Suprapubic skin (tissue), 4 donors: ENCODE measurements around the gene FRMD8. TPM values are rescaled to one million over a fixed set of nuclear protein-coding genes. Genes with fewer than 3 reads are reported as not detected.

Experiments used
- DNase-seq, 2 donors: peaks; one replicate each; pipeline ENCODE4 v3.0.0-alpha.2; 2019; ENCODE audit warnings: low spot score in 2 of 2
- H3K27ac ChIP-seq: fragments of 200-600 bp; sonication (generic); one replicate; pipeline ENCODE4 v1.5.1; 2019
- H3K27me3 ChIP-seq: fragments of 200-600 bp; sonication (generic); one replicate; pipeline ENCODE4 v1.5.1; 2019
- H3K36me3 ChIP-seq: fragments of 200-600 bp; sonication (generic); one replicate; pipeline ENCODE4 v1.5.1; 2019
- H3K4me1 ChIP-seq: fragments of 200-600 bp; sonication (generic); one replicate; pipeline ENCODE4 v1.5.1; 2019
- H3K4me3 ChIP-seq: fragments of 200-600 bp; sonication (generic); one replicate; pipeline ENCODE4 v1.5.1; 2019; ENCODE audit warnings: mild to moderate bottlenecking
- H3K9me3 ChIP-seq: fragments of 200-600 bp; sonication (generic); one replicate; pipeline ENCODE4 v1.5.1; 2019
- CTCF ChIP-seq, 2 donors: fragments of 200-600 bp in 1 of 2; fragments of 450-650 bp in 1 of 2; sonication (generic) in 1 of 2; IDR thresholded peaks; one replicate each; pipeline ENCODE4 v1.5.1; 2016 to 2019; ENCODE audit warnings: antibody characterized with exemption in 2 of 2, mild to moderate bottlenecking in 1 of 2, moderate library complexity in 1 of 2
- EP300 ChIP-seq: sonication (generic); formaldehyde crosslinking; IDR thresholded peaks from one replicate; pipeline ENCODE4 v1.6.1; 2017; ENCODE audit warnings: antibody characterized with exemption
- POLR2A ChIP-seq, 2 donors: fragments of 450-650 bp; IDR thresholded peaks; one replicate each; pipeline ENCODE4 v1.6.1; 2017; ENCODE audit warnings: antibody characterized with exemption in 2 of 2, mild to moderate bottlenecking in 2 of 2, moderate library complexity in 2 of 2
- POLR2AphosphoS5 ChIP-seq, 3 donors: sonication (generic); formaldehyde crosslinking; IDR thresholded peaks; one replicate each; pipeline ENCODE4 v1.6.1; 2017; ENCODE audit warnings: antibody characterized with exemption in 3 of 3
- WGBS: methylation state at CpG from one replicate; pipeline ENCODE4 v1.1.5; 2018; 5-methylcytosine and 5-hydroxymethylcytosine counted together
- total RNA-seq, 4 donors: library from RNA; depleted of rRNA; stranded (reverse); fragments of >200 nt; gene quantifications; one replicate each; pipeline ENCODE4 v1.1.0, GENCODE V29; 2016

Gene FRMD8
- total RNA-seq, 4 donors from 2014 or later = 56.2 to 107 (median 81.5) TPM

GRCh38 chr11:65427691-65428577 is 41.5 kb downstream of the FRMD8 start:
- H3K9me3 ChIP-seq = no peaks in the 10 kb centered on the region
- H3K36me3 ChIP-seq = peaks cover 11% of the 10 kb centered on the region
- WGBS = 6% methylated on average over 11 of the region's 11 CpGs
- H3K4me1 ChIP-seq = peaks cover 59% of the 10 kb centered on the region
- peak overlapping the region; percentile 98 for H3K27ac ChIP-seq
- DNase-seq = peak; percentile 71 to 78
- H3K4me3 ChIP-seq = peak overlapping the region; percentile 91
- TF ChIP-seq CTCF (IDR thresholded peaks at IDR 0.05) (no peak), POLR2A (IDR thresholded peaks at IDR 0.05) (peak in 1 of 2 donors; percentile 24), POLR2AphosphoS5 (IDR thresholded peaks at IDR 0.05) (peak in 2 of 3 donors; percentile 62 to 67), EP300 (no peak)
- H3K27me3 ChIP-seq = no peaks in the 10 kb centered on the region

- Histone ChIP-seq H3K27ac (peak overlapping the region; percentile 98), H3K36me3 (peaks cover 11% of the 10 kb centered on the region), H3K4me3 (peak overlapping the region; percentile 91), H3K27me3 (no peaks in the 10 kb centered on the region), H3K4me1 (peaks cover 65% of the 10 kb centered on the region), H3K9me3 (no peaks in the 10 kb centered on the region)
- peak; percentile 67 to 79 for DNase-seq
- WGBS = 10% methylated on average over 5 of the region's 5 CpGs
- no peak for TF ChIP-seq POLR2AphosphoS5 (IDR thresholded peaks at IDR 0.05)
- TF ChIP-seq POLR2A (IDR thresholded peaks at IDR 0.05) = peak; percentile 17 to 32
- no peak for TF ChIP-seq EP300
- TF ChIP-seq CTCF (IDR thresholded peaks at IDR 0.05) = no peak
These were observed 42.2 kb downstream of the FRMD8 start for GRCh38 chr11:65428578-65429067.

GRCh38 chr11:65429068-65429681 is 42.7 kb downstream of the FRMD8 start:
- H3K4me3 ChIP-seq = peak overlapping the region; percentile 91
- H3K4me1 ChIP-seq = peaks cover 69% of the 10 kb centered on the region
- H3K27me3 ChIP-seq = no peaks in the 10 kb centered on the region
- H3K36me3 ChIP-seq = peaks cover 15% of the 10 kb centered on the region
- TF ChIP-seq EP300 = no peak
- peak in 1 of 2 donors; percentile 17 for TF ChIP-seq POLR2A (IDR thresholded peaks at IDR 0.05)
- TF ChIP-seq CTCF (IDR thresholded peaks at IDR 0.05) = no peak
- TF ChIP-seq POLR2AphosphoS5 (IDR thresholded peaks at IDR 0.05) = peak in 2 of 3 donors; percentile 61 to 68
- peak; percentile 56 to 71 for DNase-seq
- WGBS = 5% methylated on average over 9 of the region's 9 CpGs
- peak overlapping the region; percentile 98 for H3K27ac ChIP-seq
- no peaks in the 10 kb centered on the region for H3K9me3 ChIP-seq

GRCh38 chr11:65429724-65430405 is 43.4 kb downstream of the FRMD8 start:
- peak overlapping the region; percentile 98 for H3K27ac ChIP-seq
- H3K36me3 ChIP-seq = peaks cover 19% of the 10 kb centered on the region
- H3K4me3 ChIP-seq = peak overlapping the region; percentile 91
- no peaks in the 10 kb centered on the region for H3K27me3 ChIP-seq
- peaks cover 76% of the 10 kb centered on the region for H3K4me1 ChIP-seq
- peak; percentile 85 to 88 for DNase-seq
- peak; percentile 14 to 37 for TF ChIP-seq POLR2A (IDR thresholded peaks at IDR 0.05)
- no peak for TF ChIP-seq CTCF (IDR thresholded peaks at IDR 0.05)
- TF ChIP-seq POLR2AphosphoS5 (IDR thresholded peaks at IDR 0.05) = peak in 1 of 3 donors; percentile 3
- WGBS = 3% methylated on average over 9 of the region's 9 CpGs
- H3K9me3 ChIP-seq = no peaks in the 10 kb centered on the region
